ENCODE data around the gene PCA3. TPM values are rescaled to one million over a fixed set of nuclear protein-coding genes. Genes with fewer than 3 reads are reported as not detected.
A peak's percentile ranks its signal among the peaks of the same experiment; 100 is the strongest.
"Not testable (repeated sequence)": the region's sequence is repeated elsewhere in the genome, so short reads cannot be mapped to it uniquely, and the experiment has no call there.

PCA3 gene
- polyA plus RNA-seq, 1 donor from 2014 or later = not detected

- H3K9me3 Mint-ChIP-seq = peaks cover 3 to 5% (median 4%) of the 10 kb centered on the region in 3 donors
- no peak overlapping the region for H3K4me3 Mint-ChIP-seq
- H3K27ac Mint-ChIP-seq = no peak overlapping the region
- peaks cover 8% of the 10 kb centered on the region for H3K27me3 Mint-ChIP-seq
- peaks cover 2% of the 10 kb centered on the region for H3K36me3 Mint-ChIP-seq
- peaks cover 0 to 2% (median 0%) of the 10 kb centered on the region in 3 donors for H3K4me1 Mint-ChIP-seq
Observed at GRCh38 chr9:76738402-76738801, 25.8 kb upstream of the PCA3 start.

DNA sequence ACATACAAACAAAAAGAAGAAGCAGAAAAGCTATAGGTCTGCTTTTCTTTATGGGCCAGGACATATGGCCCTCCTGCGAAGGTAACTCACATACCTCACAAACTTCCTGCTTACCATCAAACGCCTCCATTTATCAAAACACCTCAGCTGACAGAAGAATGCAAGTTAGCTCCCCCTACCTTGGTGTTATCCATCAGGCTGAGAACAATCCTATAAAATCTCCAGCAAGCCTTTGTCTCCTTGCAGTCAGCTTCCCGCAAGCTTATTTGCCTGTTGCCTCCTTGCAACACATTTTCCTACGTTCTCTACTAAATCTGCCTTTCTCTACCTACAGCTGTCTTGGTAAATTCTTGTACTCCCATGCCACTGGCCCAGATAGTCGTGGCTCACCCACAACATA lies 22.7 kb upstream of the PCA3 start:
- Mint-ChIP-seq H3K27me3 (peaks cover 15% of the 10 kb centered on the region), H3K9me3 (peaks cover 5 to 12% (median 6%) of the 10 kb centered on the region in 3 donors), H3K4me3 (no peak overlapping the region), H3K36me3 (no peaks in the 10 kb centered on the region), H3K4me1 (no peaks in the 10 kb centered on the region), H3K27ac (no peak overlapping the region)

- H3K36me3 Mint-ChIP-seq, H3K4me3 Mint-ChIP-seq, H3K27ac Mint-ChIP-seq, H3K4me1 Mint-ChIP-seq: not testable (repeated sequence)
- H3K9me3 Mint-ChIP-seq = peaks cover 5 to 12% (median 6%) of the 10 kb centered on the region in 3 donors
- peaks cover 17% of the 10 kb centered on the region for H3K27me3 Mint-ChIP-seq
Observed at GRCh38 chr9:76742890-76743289, 21.3 kb upstream of the PCA3 start.

GRCh38 chr9:76743931-76744330 lies 20.3 kb upstream of the PCA3 start:
- H3K4me3 Mint-ChIP-seq = no peak overlapping the region
- H3K27ac Mint-ChIP-seq = no peak overlapping the region
- H3K4me1 Mint-ChIP-seq = no peaks in the 10 kb centered on the region
- H3K27me3 Mint-ChIP-seq = peaks cover 19% of the 10 kb centered on the region
- peaks cover 5 to 12% (median 6%) of the 10 kb centered on the region in 3 donors for H3K9me3 Mint-ChIP-seq
- no peaks in the 10 kb centered on the region for H3K36me3 Mint-ChIP-seq

GRCh38 chr9:76744336-76744735 lies 19.9 kb upstream of the PCA3 start:
- Mint-ChIP-seq H3K27me3 (peaks cover 18% of the 10 kb centered on the region), H3K4me3 (no peak overlapping the region)

GRCh38 chr9:76751001-76751400 lies 13.2 kb upstream of the PCA3 start:
- peaks cover 9 to 21% (median 9%) of the 10 kb centered on the region in 3 donors for H3K4me1 Mint-ChIP-seq
- no peak overlapping the region for H3K27ac Mint-ChIP-seq

More at GRCh38 chr9:76744336-76744735, 19.9 kb upstream of the PCA3 start:
- Mint-ChIP-seq H3K36me3 (no peaks in the 10 kb centered on the region), H3K27ac (no peak overlapping the region), H3K9me3 (peaks cover 5 to 12% (median 6%) of the 10 kb centered on the region in 3 donors), H3K4me1 (no peaks in the 10 kb centered on the region)

GRCh38 chr9:76756268-76756640 lies 8.0 kb upstream of the PCA3 start:
- H3K36me3 Mint-ChIP-seq = no peaks in the 10 kb centered on the region
- H3K9me3 Mint-ChIP-seq = no peaks in the 10 kb centered on the region
- H3K27ac Mint-ChIP-seq = peak overlapping the region; percentile 20 to 85 (median 50)
- peak overlapping the region; percentile 32 to 91 (median 86) for H3K4me3 Mint-ChIP-seq
- H3K27me3 Mint-ChIP-seq = peaks cover 4% of the 10 kb centered on the region
- H3K4me1 Mint-ChIP-seq = peaks cover 30 to 44% (median 36%) of the 10 kb centered on the region in 3 donors

More at GRCh38 chr9:76751001-76751400, 13.2 kb upstream of the PCA3 start:
- Mint-ChIP-seq H3K36me3 (no peaks in the 10 kb centered on the region), H3K4me3 (no peak overlapping the region), H3K27me3 (peaks cover 6% of the 10 kb centered on the region), H3K9me3 (no peaks in the 10 kb centered on the region)

DNA sequence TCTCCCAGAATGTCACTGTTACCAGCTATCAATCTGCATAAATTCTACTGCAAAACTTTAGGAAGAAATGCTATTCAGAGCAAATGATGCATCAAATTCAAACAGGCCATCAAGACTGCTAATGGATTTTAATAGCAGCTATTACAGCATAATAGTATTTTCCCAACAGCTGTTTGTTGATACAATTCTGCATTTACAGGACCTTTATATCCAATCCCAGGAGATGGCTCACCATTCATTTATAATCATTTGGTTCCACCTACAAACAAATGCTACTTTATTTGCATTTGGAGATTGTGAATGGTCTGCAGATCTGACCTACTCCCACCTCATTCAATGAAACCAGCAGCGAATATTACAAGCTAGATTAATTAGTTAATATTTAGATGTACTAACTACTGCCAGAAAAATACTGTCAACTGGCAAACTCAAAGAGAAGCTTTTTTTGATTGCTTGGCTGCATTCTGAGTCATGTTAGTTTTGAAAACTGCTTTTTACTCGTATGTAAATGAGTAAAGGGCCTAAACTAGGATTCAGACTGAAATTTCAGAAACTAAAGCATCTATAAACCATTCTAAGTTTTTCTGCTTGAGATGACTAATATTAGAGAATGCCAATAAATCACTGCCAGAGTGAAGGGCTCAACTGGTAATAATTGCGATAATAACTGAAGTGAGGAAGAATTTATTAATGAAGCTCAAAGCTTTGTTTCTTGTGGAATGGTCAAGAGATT lies 7.1 kb upstream of the PCA3 start:
- Mint-ChIP-seq H3K36me3 (no peaks in the 10 kb centered on the region), H3K4me1 (peaks cover 30 to 43% (median 40%) of the 10 kb centered on the region in 3 donors), H3K27ac (no peak overlapping the region), H3K27me3 (peaks cover 4% of the 10 kb centered on the region), H3K9me3 (no peaks in the 10 kb centered on the region), H3K4me3 (no peak overlapping the region)

GRCh38 chr9:76758476-76758875 lies 5.8 kb upstream of the PCA3 start:
- H3K9me3 Mint-ChIP-seq = no peaks in the 10 kb centered on the region
- no peak overlapping the region for H3K4me3 Mint-ChIP-seq
- no peaks in the 10 kb centered on the region for H3K36me3 Mint-ChIP-seq
- H3K4me1 Mint-ChIP-seq = peaks cover 30 to 43% (median 40%) of the 10 kb centered on the region in 3 donors
- peak overlapping the region in 1 of 3 donors; percentile 60 for H3K27ac Mint-ChIP-seq
- peaks cover 7% of the 10 kb centered on the region for H3K27me3 Mint-ChIP-seq

DNA sequence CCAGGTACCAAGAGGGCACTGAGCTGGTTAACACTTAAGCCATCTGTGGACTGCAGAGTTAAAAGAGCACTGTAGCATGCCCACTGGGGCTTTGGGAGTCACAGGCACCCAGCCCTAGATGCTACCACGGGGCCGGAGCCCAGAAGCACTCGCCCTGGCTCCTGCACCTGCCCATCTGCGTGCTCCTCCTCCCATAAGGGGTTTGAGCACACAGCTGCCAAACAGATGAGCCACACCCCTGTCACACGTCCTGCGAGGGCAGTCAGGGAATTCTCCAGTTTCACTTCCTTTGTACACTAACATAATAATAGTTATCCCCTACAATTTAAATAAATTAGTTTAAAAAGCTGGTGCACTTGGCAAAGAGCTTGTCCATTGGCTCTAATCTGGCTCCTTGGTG lies 4.5 kb upstream of the PCA3 start:
- Mint-ChIP-seq H3K27me3 (peaks cover 7% of the 10 kb centered on the region), H3K4me3 (peak overlapping the region in 2 of 4 donors; percentile 30 to 63), H3K27ac (peak overlapping the region; percentile 8 to 69 (median 60)), H3K4me1 (peaks cover 30 to 40% (median 40%) of the 10 kb centered on the region in 3 donors), H3K36me3 (no peaks in the 10 kb centered on the region), H3K9me3 (no peaks in the 10 kb centered on the region)

- no peaks in the 10 kb centered on the region for H3K36me3 Mint-ChIP-seq
- no peak overlapping the region for H3K4me3 Mint-ChIP-seq
- peaks cover 19 to 31% (median 28%) of the 10 kb centered on the region in 3 donors for H3K4me1 Mint-ChIP-seq
- peaks cover 5% of the 10 kb centered on the region for H3K27me3 Mint-ChIP-seq
- H3K27ac Mint-ChIP-seq = no peak overlapping the region
- H3K9me3 Mint-ChIP-seq = peaks cover 0 to 1% (median 0%) of the 10 kb centered on the region in 3 donors
Observed at GRCh38 chr9:76761448-76761847, 2.8 kb upstream of the PCA3 start.

DNA sequence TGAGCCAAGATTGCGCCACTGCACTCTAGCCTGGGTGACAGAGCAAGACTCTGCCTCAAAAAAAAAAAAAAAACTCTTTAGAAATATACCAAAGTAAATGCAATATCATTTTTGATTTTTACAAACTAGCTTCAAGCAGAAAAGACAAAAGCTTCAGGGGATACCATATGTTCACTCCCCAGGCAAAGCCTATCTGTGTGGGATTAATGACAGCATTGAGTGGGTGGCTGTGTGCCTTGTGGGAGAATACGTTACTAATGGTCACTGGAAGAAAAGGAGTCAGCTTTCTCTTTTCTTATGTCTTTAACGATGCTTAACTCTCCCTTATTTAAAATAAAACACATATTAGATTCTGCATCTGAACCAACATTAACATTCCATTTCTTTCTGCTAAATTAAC lies 1.9 kb downstream of the PCA3 start:
- H3K4me1 Mint-ChIP-seq = peaks cover 1 to 5% (median 4%) of the 10 kb centered on the region in 3 donors
- H3K36me3 Mint-ChIP-seq = peaks cover 1% of the 10 kb centered on the region
- peaks cover 11% of the 10 kb centered on the region for H3K27me3 Mint-ChIP-seq
- H3K9me3 Mint-ChIP-seq = peaks cover 0 to 1% (median 0%) of the 10 kb centered on the region in 3 donors
- H3K4me3 Mint-ChIP-seq = no peak overlapping the region
- no peak overlapping the region for H3K27ac Mint-ChIP-seq

GRCh38 chr9:76772686-76773445 lies 8.6 kb downstream of the PCA3 start:
- H3K27ac Mint-ChIP-seq = no peak overlapping the region
- no peaks in the 10 kb centered on the region for H3K36me3 Mint-ChIP-seq
- H3K4me1 Mint-ChIP-seq = no peaks in the 10 kb centered on the region
- H3K9me3 Mint-ChIP-seq = no peaks in the 10 kb centered on the region
- H3K4me3 Mint-ChIP-seq = no peak overlapping the region
- peaks cover 4% of the 10 kb centered on the region for H3K27me3 Mint-ChIP-seq

DNA sequence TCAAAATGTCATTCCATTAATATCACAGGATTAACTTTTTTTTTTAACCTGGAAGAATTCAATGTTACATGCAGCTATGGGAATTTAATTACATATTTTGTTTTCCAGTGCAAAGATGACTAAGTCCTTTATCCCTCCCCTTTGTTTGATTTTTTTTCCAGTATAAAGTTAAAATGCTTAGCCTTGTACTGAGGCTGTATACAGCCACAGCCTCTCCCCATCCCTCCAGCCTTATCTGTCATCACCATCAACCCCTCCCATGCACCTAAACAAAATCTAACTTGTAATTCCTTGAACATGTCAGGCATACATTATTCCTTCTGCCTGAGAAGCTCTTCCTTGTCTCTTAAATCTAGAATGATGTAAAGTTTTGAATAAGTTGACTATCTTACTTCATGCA lies 20.6 kb downstream of the PCA3 start:
- Mint-ChIP-seq H3K27ac (no peak overlapping the region), H3K4me1 (peaks cover 0 to 1% (median 0%) of the 10 kb centered on the region in 3 donors), H3K36me3 (peaks cover 1% of the 10 kb centered on the region), H3K9me3 (no peaks in the 10 kb centered on the region), H3K4me3 (no peak overlapping the region), H3K27me3 (peaks cover 5% of the 10 kb centered on the region)

- H3K4me1 Mint-ChIP-seq = peaks cover 0 to 1% (median 0%) of the 10 kb centered on the region in 3 donors
- no peak overlapping the region for H3K27ac Mint-ChIP-seq
- no peak overlapping the region for H3K4me3 Mint-ChIP-seq
- H3K27me3 Mint-ChIP-seq = peaks cover 5% of the 10 kb centered on the region
- H3K9me3 Mint-ChIP-seq = no peaks in the 10 kb centered on the region
- peaks cover 1% of the 10 kb centered on the region for H3K36me3 Mint-ChIP-seq
Observed at GRCh38 chr9:76785501-76785900, 21.3 kb downstream of the PCA3 start.

Measured in IgD-negative memory B cell (primary cell).